TTC549 (cell line): ENCODE measurements around the gene TMEM51.
"Not testable (repeated sequence)": the region's sequence is repeated elsewhere in the genome, so short reads cannot be mapped to it uniquely, and the experiment has no call there.

Experiments used
- FAIRE-seq: peaks from 2 replicates; lab custom pipeline; 2012; peaks lifted over from hg19 to GRCh38; lab: Jason Lieb, UNC

The TMEM51 gene

GRCh38 chr1:15128077-15128476 lies 25.5 kb upstream of the TMEM51 start:
- FAIRE-seq: no peak

- peak; percentile 37 for FAIRE-seq
These were observed 24.8 kb upstream of the TMEM51 start for GRCh38 chr1:15128520-15129313.

GRCh38 chr1:15129944-15130343 lies 23.6 kb upstream of the TMEM51 start:
- no peak for FAIRE-seq

- FAIRE-seq: no peak
These were observed 22.9 kb upstream of the TMEM51 start for GRCh38 chr1:15130607-15131006.

- FAIRE-seq: no peak
These were observed 20.6 kb upstream of the TMEM51 start for GRCh38 chr1:15132965-15133364.

- no peak for FAIRE-seq
These were observed 19.3 kb upstream of the TMEM51 start for GRCh38 chr1:15134285-15134684.

GRCh38 chr1:15135604-15136003 lies 17.9 kb upstream of the TMEM51 start:
- FAIRE-seq: not testable (repeated sequence)

- FAIRE-seq: no peak
These were observed 15.7 kb upstream of the TMEM51 start for GRCh38 chr1:15137809-15138208.

GRCh38 chr1:15139654-15140350 lies 13.7 kb upstream of the TMEM51 start:
- no peak for FAIRE-seq

GRCh38 chr1:15141935-15142539 lies 11.5 kb upstream of the TMEM51 start:
- FAIRE-seq: no peak

GRCh38 chr1:15145327-15145726 lies 8.2 kb upstream of the TMEM51 start:
- FAIRE-seq: no peak

GRCh38 chr1:15146142-15146680 lies 7.3 kb upstream of the TMEM51 start:
- FAIRE-seq: no peak

GRCh38 chr1:15146971-15147376 lies 6.6 kb upstream of the TMEM51 start:
- no peak for FAIRE-seq

- FAIRE-seq: no peak
These were observed 5.5 kb upstream of the TMEM51 start for GRCh38 chr1:15148004-15148403.

GRCh38 chr1:15148475-15148874 lies 5.1 kb upstream of the TMEM51 start:
- no peak for FAIRE-seq

GRCh38 chr1:15148941-15149340 lies 4.6 kb upstream of the TMEM51 start:
- no peak for FAIRE-seq

GRCh38 chr1:15150376-15150775 lies 3.2 kb upstream of the TMEM51 start:
- no peak for FAIRE-seq

- FAIRE-seq: no peak
These were observed 2.2 kb upstream of the TMEM51 start for GRCh38 chr1:15151377-15151806.

GRCh38 chr1:15151871-15152270 lies 1.7 kb upstream of the TMEM51 start:
- no peak for FAIRE-seq

GRCh38 chr1:15152318-15153183 lies 996 bp upstream of the TMEM51 start:
- FAIRE-seq: no peak

GRCh38 chr1:15153842-15154479 lies 414 bp downstream of the TMEM51 start:
- no peak for FAIRE-seq
